CD4-positive, alpha-beta T cell treated with Interleukin-21 for 1 hour (primary cell): ENCODE measurements around the gene DAZAP1.
A peak's percentile ranks its signal among the peaks of the same experiment; 100 is the strongest.

Source experiments
- DNase-seq: peaks from one replicate; pipeline ENCODE4 v3.0.0-alpha.2; 2020

Gene DAZAP1

DNA sequence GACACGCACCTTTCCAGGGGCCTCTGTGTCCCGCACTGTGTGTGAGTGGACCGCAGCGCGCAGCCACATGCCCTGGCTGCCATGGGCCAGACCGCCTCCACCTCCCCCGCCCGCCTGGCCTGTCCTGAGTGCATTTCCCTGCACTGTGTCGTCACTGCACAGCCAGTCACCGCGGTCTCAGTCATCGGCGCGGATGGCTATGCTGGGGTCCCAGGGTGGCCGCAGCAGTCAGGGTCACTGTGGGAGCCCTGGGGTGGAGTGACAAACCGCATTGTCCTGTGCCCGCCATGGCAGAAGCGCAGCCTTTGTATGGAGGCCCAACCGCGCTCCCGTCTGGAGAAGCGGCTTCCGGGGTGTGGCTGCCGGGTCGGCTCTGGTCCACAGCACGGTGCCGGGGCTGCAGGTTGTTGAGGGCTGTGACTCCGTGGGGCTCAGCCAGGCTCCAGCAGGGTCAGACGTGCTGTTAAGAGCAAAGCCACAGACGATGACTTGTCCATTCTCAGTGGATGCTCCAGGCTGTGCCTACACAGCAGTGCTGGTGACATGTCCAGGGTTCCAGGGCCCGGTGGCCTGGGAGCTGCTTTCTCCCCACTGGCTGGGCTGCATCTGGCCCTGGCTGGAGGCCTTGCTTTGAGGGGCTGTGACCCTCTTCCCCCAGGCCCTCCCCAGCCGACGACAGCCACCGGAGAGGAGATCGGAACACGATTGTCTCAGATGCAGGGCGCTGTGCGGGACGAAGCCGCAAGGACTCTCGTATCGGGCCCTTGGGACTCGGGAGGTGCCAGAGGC is 30.0 kb upstream of the DAZAP1 start:
- no peak for DNase-seq

DNA sequence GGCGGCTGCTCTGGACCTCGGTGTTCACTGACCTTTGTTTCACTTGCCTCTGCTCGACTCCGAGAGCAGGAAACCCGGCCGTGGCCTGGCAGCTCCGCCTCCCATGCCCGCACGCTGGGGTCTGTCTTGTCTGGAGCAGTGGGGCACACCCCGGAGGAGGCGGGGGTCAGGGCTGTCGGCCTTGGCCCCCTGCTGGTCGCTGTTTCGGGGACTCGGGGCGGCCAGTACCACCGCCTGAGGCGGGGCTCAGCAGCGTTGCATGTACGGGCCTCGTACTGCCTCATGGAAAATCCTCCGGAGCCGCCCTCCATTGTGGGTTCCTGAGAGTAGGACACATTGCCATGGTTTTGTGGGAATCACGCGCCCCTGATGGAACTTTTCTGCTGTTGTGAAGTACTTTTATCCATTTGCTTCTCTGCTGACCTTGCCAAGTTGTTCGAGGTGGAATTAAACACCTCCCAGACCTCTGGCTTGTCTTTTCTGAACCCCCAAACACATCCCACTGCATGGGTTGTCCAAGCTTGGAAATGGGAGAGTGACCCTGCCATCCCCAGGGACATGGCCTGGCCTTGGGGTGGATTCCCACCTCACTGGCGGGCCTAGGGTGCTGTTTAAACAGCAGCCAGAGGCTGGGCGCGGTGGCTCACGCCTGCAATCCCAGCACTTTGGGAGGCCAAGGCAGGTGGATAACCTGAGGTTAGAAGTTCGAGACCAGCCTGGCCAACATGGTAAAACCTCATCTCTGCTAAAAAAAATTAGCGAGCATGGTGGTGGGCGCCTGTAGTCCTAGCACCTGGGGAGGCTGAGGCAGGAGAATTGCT is 29.2 kb upstream of the DAZAP1 start:
- DNase-seq: no peak

GRCh38 chr19:1379126-1379905 is 28.1 kb upstream of the DAZAP1 start:
- DNase-seq: no peak

DNA sequence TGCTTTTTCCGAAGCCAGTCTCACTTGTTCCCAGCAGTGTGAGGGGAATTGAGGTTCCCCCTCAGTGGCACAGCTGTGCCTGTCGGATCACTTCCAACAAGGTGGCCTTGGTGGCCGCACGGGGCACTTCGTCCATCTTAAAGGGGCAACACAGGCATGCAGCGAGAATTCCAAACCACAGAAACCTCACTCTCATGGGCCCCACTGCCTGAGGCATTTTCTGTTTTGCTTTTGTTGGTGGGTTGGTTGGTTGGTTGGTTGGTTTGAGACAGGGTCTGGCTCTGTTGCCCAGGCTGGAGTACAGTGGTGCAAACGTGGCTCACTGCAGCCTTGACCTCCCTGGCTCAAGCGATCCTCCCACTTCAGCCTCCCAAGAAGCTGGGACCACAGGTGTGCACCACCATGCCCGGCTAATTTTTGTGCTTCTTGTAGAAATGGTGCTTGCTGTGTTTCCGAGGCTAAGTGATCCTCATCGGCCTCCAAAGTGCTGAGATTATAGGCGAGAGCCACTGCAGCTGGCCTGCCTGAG is 27.4 kb upstream of the DAZAP1 start:
- no peak for DNase-seq

GRCh38 chr19:1382250-1382649 is 25.1 kb upstream of the DAZAP1 start:
- DNase-seq: no peak

DNA sequence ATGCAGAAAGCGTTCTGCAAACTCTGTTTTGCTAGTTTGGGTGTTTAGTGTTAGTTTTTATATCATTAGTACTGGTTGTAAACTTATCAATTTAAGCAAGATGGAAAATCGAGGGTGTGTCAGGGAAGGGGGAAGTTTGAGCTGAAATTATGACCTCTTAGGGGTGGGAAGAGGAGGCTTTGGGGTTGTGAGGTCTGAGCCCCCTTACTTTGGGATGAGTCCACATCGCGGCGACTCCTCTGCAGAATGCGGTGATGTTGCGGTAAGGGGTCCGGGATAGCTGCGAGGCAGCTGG is 24.4 kb upstream of the DAZAP1 start:
- no peak for DNase-seq

DNA sequence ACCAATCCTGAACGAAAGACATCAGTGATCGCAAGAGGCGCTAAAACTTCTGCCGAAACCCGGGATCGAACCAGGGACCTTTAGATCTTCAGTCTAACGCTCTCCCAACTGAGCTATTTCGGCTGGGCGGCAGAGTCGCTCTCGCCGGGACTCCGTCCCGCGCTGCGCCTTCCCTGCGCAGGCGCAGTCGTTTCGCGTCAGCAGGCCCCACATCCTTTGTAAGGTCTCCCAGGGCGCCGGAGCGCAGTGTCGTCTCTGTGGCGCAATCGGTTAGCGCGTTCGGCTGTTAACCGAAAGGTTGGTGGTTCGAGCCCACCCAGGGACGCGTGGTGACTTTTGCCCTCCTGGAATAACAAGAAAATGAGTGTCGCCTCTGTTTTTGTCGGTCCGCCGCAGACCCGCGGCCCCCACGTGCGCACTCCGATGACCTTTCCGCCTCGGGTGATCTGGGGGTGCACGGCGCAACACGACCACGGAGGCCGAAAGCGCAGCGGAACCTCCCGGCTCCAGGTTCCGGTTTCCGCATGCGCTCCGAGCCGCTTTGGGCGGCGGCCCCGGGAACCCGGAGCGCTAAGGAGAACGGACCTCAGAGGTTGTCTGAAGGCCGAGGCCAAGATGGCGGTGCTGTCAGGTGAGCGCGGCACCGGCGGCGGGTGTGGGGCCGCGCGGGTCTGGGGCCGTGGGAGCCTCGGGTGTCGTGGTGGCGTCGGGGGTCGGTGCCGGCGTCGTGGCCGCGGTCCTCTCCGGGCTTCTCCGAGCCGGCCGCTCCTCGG is 23.9 kb upstream of the DAZAP1 start, which contains the start of gene NDUFS7:
Gene NDUFS7, plus strand, starts transcription at position 596 of the 773 bp plus-strand sequence. Its CDS starts 20 bp downstream, at position 616.
- DNase-seq: peak; percentile 96

- no peak for DNase-seq
Observed at GRCh38 chr19:1384085-1384462, 23.3 kb upstream of the DAZAP1 start.

GRCh38 chr19:1384478-1385110 is 22.8 kb upstream of the DAZAP1 start:
- DNase-seq: no peak

DNA sequence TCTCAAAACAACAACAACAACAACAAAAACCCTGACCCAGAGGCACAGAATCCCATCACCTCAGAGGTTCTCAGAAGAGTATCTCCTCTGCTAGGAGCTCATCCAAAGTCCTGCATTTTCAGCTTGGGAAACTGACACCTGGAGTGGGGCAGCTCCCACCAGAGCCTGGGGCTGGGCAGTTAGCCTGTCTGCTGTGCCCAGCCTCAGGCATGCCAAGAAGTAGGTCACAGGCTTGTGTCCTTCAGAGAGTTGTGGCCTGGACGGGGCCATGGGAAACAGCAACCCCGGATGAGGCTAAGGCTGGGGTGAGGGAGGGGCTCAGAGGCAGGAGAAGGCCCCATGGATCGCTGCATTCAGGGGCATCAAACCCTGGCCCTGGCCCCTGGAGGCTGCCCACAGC is 21.6 kb upstream of the DAZAP1 start:
- no peak for DNase-seq

DNA sequence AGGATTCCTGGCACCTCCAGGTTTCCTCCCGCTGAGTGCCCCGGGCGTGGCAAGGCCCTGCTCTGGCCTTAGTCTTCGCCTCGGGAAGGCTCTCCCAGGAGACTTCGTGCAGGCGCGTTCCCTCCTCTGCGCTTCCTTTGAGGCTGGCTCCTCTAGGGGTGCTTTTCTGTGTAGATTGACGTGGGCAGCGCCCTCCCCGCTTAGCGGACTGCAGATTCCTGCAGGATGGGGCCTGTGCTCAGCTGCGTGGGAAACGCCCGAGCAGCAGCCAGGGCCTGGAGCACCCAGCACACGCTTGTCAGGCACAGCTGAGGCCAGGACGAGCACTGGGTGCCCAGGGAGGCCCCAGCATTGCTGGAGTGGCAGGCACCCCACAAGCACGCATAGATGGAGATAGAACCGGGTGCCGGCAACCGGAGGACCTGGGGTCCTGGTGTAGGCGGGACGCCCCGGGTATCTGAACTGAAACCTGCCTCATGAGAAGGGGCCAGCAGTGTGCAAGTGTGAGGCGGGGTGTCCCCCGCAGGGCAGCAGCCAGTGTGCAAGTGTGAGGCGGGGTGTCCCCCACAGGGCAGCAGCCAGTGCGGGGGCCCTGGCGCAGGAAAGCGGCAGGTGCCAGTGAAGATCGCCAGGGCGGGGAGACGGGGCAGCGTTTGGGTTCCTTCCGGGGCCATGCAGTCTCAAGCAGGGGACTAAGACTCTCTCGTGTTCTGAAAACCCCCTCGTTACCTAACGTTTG is 20.3 kb upstream of the DAZAP1 start:
- DNase-seq: no peak

DNA sequence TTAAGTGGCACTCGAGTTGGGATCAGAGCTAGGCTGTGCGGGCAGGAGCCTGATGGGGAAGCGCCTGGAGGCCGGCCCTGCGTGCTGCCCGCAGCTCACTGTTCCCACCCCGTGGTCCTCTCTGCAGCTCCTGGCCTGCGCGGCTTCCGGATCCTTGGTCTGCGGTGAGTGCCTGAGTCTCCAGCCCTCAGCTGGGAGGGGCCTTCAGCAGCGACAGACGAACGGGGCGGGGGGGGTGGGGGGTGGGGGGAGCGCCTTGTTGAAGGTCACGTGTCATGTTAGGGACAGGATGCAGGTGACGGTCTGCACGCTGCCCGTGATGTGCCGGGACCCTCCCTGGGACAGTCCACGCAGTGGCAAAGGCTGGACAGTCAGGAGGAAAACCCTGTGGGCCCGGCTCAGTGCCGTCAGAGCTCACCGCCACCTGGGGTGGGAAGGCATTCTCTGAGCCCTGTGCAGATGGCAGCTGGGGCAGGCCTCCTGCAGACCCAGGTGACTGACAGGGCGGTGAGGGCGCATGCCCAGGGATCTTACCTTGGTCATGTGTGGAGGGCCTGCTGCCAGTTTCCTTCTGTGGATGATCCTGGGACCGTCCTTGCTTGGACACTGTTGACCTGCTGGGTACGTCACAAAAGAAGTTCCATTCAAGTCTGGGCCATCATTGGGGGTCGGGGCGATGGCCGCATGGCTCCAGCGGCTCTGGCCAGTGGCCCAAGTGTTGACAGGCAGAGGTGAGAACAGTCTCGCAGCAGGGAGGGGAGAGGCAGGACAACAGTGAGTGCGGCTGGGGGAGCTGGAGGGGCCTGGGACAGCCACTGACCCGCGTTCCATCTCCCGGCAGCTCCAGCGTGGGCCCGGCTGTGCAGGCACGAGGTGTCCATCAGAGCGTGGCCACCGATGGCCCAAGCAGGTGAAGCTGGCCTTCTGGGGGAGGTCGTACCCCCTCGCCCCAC is 19.4 kb upstream of the DAZAP1 start:
- DNase-seq: no peak

DNA sequence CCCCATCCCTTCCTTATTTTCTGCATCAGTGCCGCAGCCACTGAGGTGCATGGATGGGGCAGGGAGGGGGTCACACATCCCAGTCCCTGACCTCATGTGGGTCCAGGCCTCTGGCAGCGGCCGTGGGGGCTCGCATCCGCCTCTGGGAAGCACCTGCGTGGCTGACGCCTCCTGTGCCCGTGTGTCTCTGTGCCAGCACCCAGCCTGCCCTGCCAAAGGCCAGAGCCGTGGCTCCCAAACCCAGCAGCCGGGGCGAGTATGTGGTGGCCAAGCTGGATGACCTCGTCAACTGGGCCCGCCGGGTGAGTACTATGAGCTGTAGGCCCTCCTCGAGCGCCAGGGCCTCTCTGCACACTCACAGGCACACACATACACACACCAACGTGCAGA is 18.8 kb upstream of the DAZAP1 start:
- no peak for DNase-seq

DNA sequence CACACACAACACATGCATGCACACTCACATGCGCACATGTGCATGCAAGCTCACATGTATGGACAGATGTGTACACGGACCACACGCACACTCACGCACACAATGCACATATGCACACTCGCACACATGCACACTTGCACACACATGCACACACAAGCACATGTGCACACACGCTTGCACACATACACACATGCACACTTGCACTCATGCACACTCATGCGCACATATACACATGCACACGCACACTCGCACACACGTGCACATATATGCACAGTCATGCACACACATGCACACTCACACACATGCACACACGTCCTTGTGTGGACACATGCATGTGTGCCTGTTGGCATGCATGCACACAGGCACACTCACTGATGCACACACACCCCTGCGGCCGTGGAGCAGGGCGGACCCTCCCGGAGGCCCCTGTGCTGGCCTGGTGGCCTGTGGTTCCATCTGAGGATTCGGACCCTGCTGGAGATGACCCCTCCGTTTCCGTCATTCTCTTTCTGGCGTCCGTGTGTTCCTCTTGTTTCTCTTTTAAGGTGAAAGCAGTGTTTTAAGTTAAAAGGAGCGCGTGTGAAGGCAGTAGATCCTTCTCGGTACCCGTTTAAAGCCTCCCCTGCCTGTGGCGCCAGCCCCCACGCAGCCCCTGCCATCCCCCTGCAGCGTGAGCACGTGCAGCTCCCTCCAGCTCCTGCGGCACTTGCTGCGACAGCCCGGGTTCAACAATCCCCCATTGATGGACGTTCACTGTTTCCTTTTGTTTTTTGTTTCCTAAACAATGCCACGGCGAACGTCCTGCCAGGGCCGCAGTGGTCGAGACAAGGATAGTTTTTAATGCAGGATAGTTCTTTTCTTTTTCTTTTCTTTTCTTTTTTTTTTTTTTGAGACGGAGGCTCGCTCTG is 18.1 kb upstream of the DAZAP1 start:
- no peak for DNase-seq

GRCh38 chr19:1390890-1391423 is 16.4 kb upstream of the DAZAP1 start:
- DNase-seq: no peak

- no peak for DNase-seq
Observed at GRCh38 chr19:1392407-1392806, 15.0 kb upstream of the DAZAP1 start.

GRCh38 chr19:1392939-1393530 is 14.4 kb upstream of the DAZAP1 start:
- no peak for DNase-seq

GRCh38 chr19:1393841-1394240 is 13.5 kb upstream of the DAZAP1 start:
- no peak for DNase-seq
